ENCODE data around the gene ACACA.

The ACACA gene

GRCh38 chr17:37039269-37039668, 367.4 kb downstream of the ACACA start:
- Histone ChIP-seq H3K79me2 (ENCODE audit: control insufficient read depth, low read length) (no peaks in the 10 kb centered on the region), H4K20me1 (ENCODE audit: control insufficient read depth, insufficient read depth, low read depth, low read length) (no peaks in the 10 kb centered on the region), H3K4me2 (ENCODE audit: low read length) (no peak overlapping the region), H3K4me3 (ENCODE audit: low read length) (no peak overlapping the region), H3K9me3 (ENCODE audit: control insufficient read depth, insufficient read depth, low read length) (no peaks in the 10 kb centered on the region), H3F3A (ENCODE audit: control insufficient read depth, insufficient read depth) (peaks cover 6% of the 10 kb centered on the region; the same call in 1 of the 2 replicates), H3K27me3 (ENCODE audit: control insufficient read depth, low read length) (no peaks in the 10 kb centered on the region), H3K27ac (ENCODE audit: low read depth, low read length) (no peak overlapping the region), H3K9me2 (replicated peaks; ENCODE audit: control insufficient read depth, low read length) (no peaks in the 10 kb centered on the region), H3K4me1 (ENCODE audit: control insufficient read depth, low read length) (no peaks in the 10 kb centered on the region), H3K36me3 (ENCODE audit: control insufficient read depth, low read length) (peaks cover 21% of the 10 kb centered on the region)
- no peak for TF ChIP-seq EZH2phosphoT487 (IDR thresholded peaks at IDR 0.05; ENCODE audit: borderline replicate concordance, low read length)
- TF ChIP-seq, protein P1, sequence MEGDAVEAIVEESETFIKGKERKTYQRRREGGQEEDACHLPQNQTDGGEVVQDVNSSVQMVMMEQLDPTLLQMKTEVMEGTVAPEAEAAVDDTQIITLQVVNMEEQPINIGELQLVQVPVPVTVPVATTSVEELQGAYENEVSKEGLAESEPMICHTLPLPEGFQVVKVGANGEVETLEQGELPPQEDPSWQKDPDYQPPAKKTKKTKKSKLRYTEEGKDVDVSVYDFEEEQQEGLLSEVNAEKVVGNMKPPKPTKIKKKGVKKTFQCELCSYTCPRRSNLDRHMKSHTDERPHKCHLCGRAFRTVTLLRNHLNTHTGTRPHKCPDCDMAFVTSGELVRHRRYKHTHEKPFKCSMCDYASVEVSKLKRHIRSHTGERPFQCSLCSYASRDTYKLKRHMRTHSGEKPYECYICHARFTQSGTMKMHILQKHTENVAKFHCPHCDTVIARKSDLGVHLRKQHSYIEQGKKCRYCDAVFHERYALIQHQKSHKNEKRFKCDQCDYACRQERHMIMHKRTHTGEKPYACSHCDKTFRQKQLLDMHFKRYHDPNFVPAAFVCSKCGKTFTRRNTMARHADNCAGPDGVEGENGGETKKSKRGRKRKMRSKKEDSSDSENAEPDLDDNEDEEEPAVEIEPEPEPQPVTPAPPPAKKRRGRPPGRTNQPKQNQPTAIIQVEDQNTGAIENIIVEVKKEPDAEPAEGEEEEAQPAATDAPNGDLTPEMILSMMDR (IDR thresholded peaks at IDR 0.05; ENCODE audit: low read depth, low read length, poor library complexity, severe bottlenecking), result no peak

GRCh38 chr17:37037590-37038155, 369.0 kb downstream of the ACACA start:
- Histone ChIP-seq H3K4me3 (ENCODE audit: low read length) (no peak overlapping the region), H3K36me3 (ENCODE audit: control insufficient read depth, low read length) (peaks cover 28% of the 10 kb centered on the region), H3K4me2 (ENCODE audit: low read length) (no peak overlapping the region)

More at GRCh38 chr17:37037590-37038155, 369.0 kb downstream of the ACACA start:
- Histone ChIP-seq H3K9me3 (ENCODE audit: control insufficient read depth, insufficient read depth, low read length) (no peaks in the 10 kb centered on the region), H4K20me1 (ENCODE audit: control insufficient read depth, insufficient read depth, low read depth, low read length) (no peaks in the 10 kb centered on the region), H3K27me3 (ENCODE audit: control insufficient read depth, low read length) (no peaks in the 10 kb centered on the region), H3K79me2 (ENCODE audit: control insufficient read depth, low read length) (no peaks in the 10 kb centered on the region), H3K9me2 (replicated peaks; ENCODE audit: control insufficient read depth, low read length) (no peaks in the 10 kb centered on the region), H3K27ac (ENCODE audit: low read depth, low read length) (no peak overlapping the region), H3F3A (ENCODE audit: control insufficient read depth, insufficient read depth) (peaks cover 6% of the 10 kb centered on the region; the same call in 1 of the 2 replicates), H3K4me1 (ENCODE audit: control insufficient read depth, low read length) (no peaks in the 10 kb centered on the region)
- TF ChIP-seq EZH2phosphoT487 (IDR thresholded peaks at IDR 0.05; ENCODE audit: borderline replicate concordance, low read length), result no peak
- TF ChIP-seq, protein P1 (IDR thresholded peaks at IDR 0.05; ENCODE audit: low read depth, low read length, poor library complexity, severe bottlenecking), result no peak

Data from DOHH2 (cell line).